Measurements from ENCODE around the gene TRIM36. TPM values are rescaled to one million over a fixed set of nuclear protein-coding genes. Genes with fewer than 3 reads are reported as not detected.

TRIM36 gene
- polyA plus RNA-seq, 1 donor (not counting 4 experiments of a cell fraction or from before 2014, with no cell fraction given) = 2.4 TPM

GRCh38 chr5:115098041-115098702, 71.5 kb downstream of the TRIM36 start:
- Histone ChIP-seq H3K9ac (ENCODE audit: control insufficient read depth, extremely low read depth, insufficient read depth, low read length) (no peak overlapping the region), H3K4me1 (ENCODE audit: control insufficient read depth, extremely low read depth, insufficient read depth, low read length) (peaks cover 20% of the 10 kb centered on the region), H3K79me2 (ENCODE audit: control insufficient read depth, insufficient read depth, low read length) (no peaks in the 10 kb centered on the region), H3K4me3 (ENCODE audit: control insufficient read depth in 2 of 3, extremely low read depth in 1 of 3, insufficient read depth in 2 of 3, low read depth in 1 of 3, low read length in 3 of 3) (no peak overlapping the region), H2AFZ (ENCODE audit: control insufficient read depth, low read length) (no peak overlapping the region), H3K36me3 (ENCODE audit: control insufficient read depth in 2 of 2, extremely low read depth in 1 of 2, insufficient read depth in 2 of 2, low read length in 2 of 2) (no peaks in the 10 kb centered on the region), H3K4me2 (ENCODE audit: control insufficient read depth, extremely low read depth, insufficient read depth, low read depth, low read length) (no peak overlapping the region), H3K9me3 (ENCODE audit: control insufficient read depth, low read depth, low read length) (no peaks in the 10 kb centered on the region), H4K20me1 (ENCODE audit: control insufficient read depth, extremely low read depth, insufficient read depth, low read length) (no peaks in the 10 kb centered on the region), H3K27me3 (ENCODE audit: control insufficient read depth, extremely low read depth, insufficient read depth, low read length) (no peaks in the 10 kb centered on the region), H3K9me1 (ENCODE audit: control insufficient read depth, extremely low read depth, insufficient read depth, low read length) (no peaks in the 10 kb centered on the region), H3K27ac (ENCODE audit: control insufficient read depth, insufficient read depth, low read length) (no peak overlapping the region)
- DNase-seq (ENCODE audit: low read depth, low spot score) (no peak), FAIRE-seq (no peak)
- TF ChIP-seq EZH2 (IDR thresholded peaks at IDR 0.05; ENCODE audit: low read length) (no peak), CTCF (optimal IDR thresholded peaks at IDR 0.05 in 1 of 3, IDR thresholded peaks at IDR 0.05 in 1 of 3, conservative IDR thresholded peaks at IDR 0.05 in 1 of 3; ENCODE audit: extremely low read depth in 1 of 3, insufficient read depth in 2 of 3, low read length in 3 of 3) (peak; percentile 61 to 77 (median 76))
- dilution Hi-C loops (cut with MboI; ENCODE audit: extremely low pct_ligation_motif_present, low sequenced_read_pairs) = loop anchor here (10.0 kb wide), 1 partner anchor 157 kb away; no protein-coding TSS in a partner anchor

- no peak for DNase-seq (ENCODE audit: low read depth, low spot score)
- FAIRE-seq = no peak
- Histone ChIP-seq H3K4me2 (ENCODE audit: control insufficient read depth, extremely low read depth, insufficient read depth, low read depth, low read length) (no peak overlapping the region), H3K9me1 (ENCODE audit: control insufficient read depth, extremely low read depth, insufficient read depth, low read length) (no peaks in the 10 kb centered on the region), H3K79me2 (ENCODE audit: control insufficient read depth, insufficient read depth, low read length) (no peaks in the 10 kb centered on the region), H3K27ac (ENCODE audit: control insufficient read depth, insufficient read depth, low read length) (no peak overlapping the region), H3K9me3 (ENCODE audit: control insufficient read depth, low read depth, low read length) (no peaks in the 10 kb centered on the region), H3K9ac (ENCODE audit: control insufficient read depth, extremely low read depth, insufficient read depth, low read length) (no peak overlapping the region), H3K4me1 (ENCODE audit: control insufficient read depth, extremely low read depth, insufficient read depth, low read length) (peaks cover 20% of the 10 kb centered on the region), H4K20me1 (ENCODE audit: control insufficient read depth, extremely low read depth, insufficient read depth, low read length) (no peaks in the 10 kb centered on the region), H3K4me3 (ENCODE audit: control insufficient read depth in 2 of 3, extremely low read depth in 1 of 3, insufficient read depth in 2 of 3, low read depth in 1 of 3, low read length in 3 of 3) (no peak overlapping the region), H3K27me3 (ENCODE audit: control insufficient read depth, extremely low read depth, insufficient read depth, low read length) (no peaks in the 10 kb centered on the region), H2AFZ (ENCODE audit: control insufficient read depth, low read length) (no peak overlapping the region), H3K36me3 (ENCODE audit: control insufficient read depth in 2 of 2, extremely low read depth in 1 of 2, insufficient read depth in 2 of 2, low read length in 2 of 2) (no peaks in the 10 kb centered on the region)
- no peak for TF ChIP-seq EZH2 (IDR thresholded peaks at IDR 0.05; ENCODE audit: low read length)
- no peak for TF ChIP-seq CTCF (optimal IDR thresholded peaks at IDR 0.05 in 1 of 3, IDR thresholded peaks at IDR 0.05 in 1 of 3, conservative IDR thresholded peaks at IDR 0.05 in 1 of 3; ENCODE audit: extremely low read depth in 1 of 3, insufficient read depth in 2 of 3, low read length in 3 of 3)
- dilution Hi-C loops (cut with MboI; ENCODE audit: extremely low pct_ligation_motif_present, low sequenced_read_pairs) = loop anchor here (10.0 kb wide), 1 partner anchor 158 kb away; no protein-coding TSS in a partner anchor
These were observed 72.5 kb downstream of the TRIM36 start for GRCh38 chr5:115097236-115097635.
